ACC112 (cell line): Measurements from ENCODE around the gene KLF5.

Experiments used
- H2AFZ ChIP-seq: fragments of 200-600 bp; sonication (generic); one replicate; pipeline ENCODE4 v1.6.0; 2017; ENCODE audit warnings: antibody characterized with exemption, low read length; ENCODE audit not compliant: unreplicated experiment
- H3K27ac ChIP-seq: fragments of 200-600 bp; sonication (generic); 2 replicates; pipeline ENCODE4 v1.5.1; 2014; ENCODE audit warnings: low read depth, mild to moderate bottlenecking, antibody characterized with exemption, low read length, moderate library complexity
- H3K27me3 ChIP-seq: fragments of 200-600 bp; sonication (generic); 2 replicates; pipeline ENCODE4 v1.6.1; 2014; ENCODE audit warnings: mild to moderate bottlenecking, antibody characterized with exemption, low read length, moderate library complexity, mixed read lengths; ENCODE audit not compliant: insufficient read depth
- H3K36me3 ChIP-seq: fragments of 200-600 bp; sonication (generic); 2 replicates; pipeline ENCODE4 v1.6.1; 2016; ENCODE audit warnings: mild to moderate bottlenecking, antibody characterized with exemption, low read length, moderate library complexity, mixed read lengths; ENCODE audit not compliant: insufficient read depth
- H3K4me1 ChIP-seq: fragments of 200-600 bp; sonication (generic); one replicate; pipeline ENCODE4 v1.6.1; 2016; ENCODE audit warnings: low read length, mixed read lengths; ENCODE audit not compliant: insufficient read depth, unreplicated experiment, control insufficient read depth
- H3K4me3 ChIP-seq: fragments of 200-600 bp; sonication (generic); 2 replicates; pipeline ENCODE4 v1.5.1; 2014; ENCODE audit warnings: mild to moderate bottlenecking, low read depth, low read length
- H3K79me2 ChIP-seq: fragments of 200-600 bp; sonication (generic); one replicate; pipeline ENCODE4 v1.6.0; 2016; ENCODE audit warnings: low read length; ENCODE audit not compliant: control insufficient read depth, unreplicated experiment, insufficient read depth

KLF5 gene

GRCh38 chr13:73070451-73071098, 11.8 kb downstream of the KLF5 start:
- Histone ChIP-seq H3K27ac (no peak overlapping the region), H3K27me3 (no peaks in the 10 kb centered on the region), H3K79me2 (no peaks in the 10 kb centered on the region), H2AFZ (no peak overlapping the region), H3K36me3 (no peaks in the 10 kb centered on the region), H3K4me1 (peaks cover 6% of the 10 kb centered on the region), H3K4me3 (no peak overlapping the region)

GRCh38 chr13:73072239-73072900, 13.6 kb downstream of the KLF5 start:
- no peak overlapping the region for H3K27ac ChIP-seq

GRCh38 chr13:73073050-73073449, 14.2 kb downstream of the KLF5 start:
- Histone ChIP-seq H3K27ac (no peak overlapping the region), H3K79me2 (no peaks in the 10 kb centered on the region)

More at GRCh38 chr13:73072239-73072900, 13.6 kb downstream of the KLF5 start:
- peaks cover 6% of the 10 kb centered on the region for H3K4me1 ChIP-seq
- H3K4me3 ChIP-seq: no peak overlapping the region
- H2AFZ ChIP-seq: no peak overlapping the region
- no peaks in the 10 kb centered on the region for H3K79me2 ChIP-seq
- H3K27me3 ChIP-seq: no peaks in the 10 kb centered on the region
- peaks cover 10% of the 10 kb centered on the region for H3K36me3 ChIP-seq

GRCh38 chr13:73074014-73074413, 15.2 kb downstream of the KLF5 start:
- Histone ChIP-seq H3K27ac (no peak overlapping the region), H3K79me2 (no peaks in the 10 kb centered on the region)

More at GRCh38 chr13:73073050-73073449, 14.2 kb downstream of the KLF5 start:
- H3K4me1 ChIP-seq: peaks cover 6% of the 10 kb centered on the region
- H3K36me3 ChIP-seq: peaks cover 10% of the 10 kb centered on the region
- no peaks in the 10 kb centered on the region for H3K27me3 ChIP-seq
- no peak overlapping the region for H3K4me3 ChIP-seq
- no peak overlapping the region for H2AFZ ChIP-seq

GRCh38 chr13:73074926-73075325, 16.1 kb downstream of the KLF5 start:
- H3K27ac ChIP-seq: no peak overlapping the region
- H3K4me3 ChIP-seq: no peak overlapping the region
- H3K79me2 ChIP-seq: no peaks in the 10 kb centered on the region
- H3K36me3 ChIP-seq: peaks cover 10% of the 10 kb centered on the region
- no peaks in the 10 kb centered on the region for H3K4me1 ChIP-seq
- H2AFZ ChIP-seq: no peak overlapping the region
- H3K27me3 ChIP-seq: no peaks in the 10 kb centered on the region

More at GRCh38 chr13:73074014-73074413, 15.2 kb downstream of the KLF5 start:
- no peaks in the 10 kb centered on the region for H3K27me3 ChIP-seq
- peaks cover 10% of the 10 kb centered on the region for H3K36me3 ChIP-seq
- peaks cover 6% of the 10 kb centered on the region for H3K4me1 ChIP-seq
- H2AFZ ChIP-seq: no peak overlapping the region
- H3K4me3 ChIP-seq: no peak overlapping the region

- H3K79me2 ChIP-seq: no peaks in the 10 kb centered on the region
- no peaks in the 10 kb centered on the region for H3K4me1 ChIP-seq
- no peak overlapping the region for H2AFZ ChIP-seq
- peaks cover 10% of the 10 kb centered on the region for H3K36me3 ChIP-seq
- no peak overlapping the region for H3K27ac ChIP-seq
- H3K4me3 ChIP-seq: no peak overlapping the region
- H3K27me3 ChIP-seq: no peaks in the 10 kb centered on the region
Measured at GRCh38 chr13:73075546-73075945, 16.7 kb downstream of the KLF5 start.

- Histone ChIP-seq H3K79me2 (no peaks in the 10 kb centered on the region), H2AFZ (no peak overlapping the region), H3K27ac (no peak overlapping the region), H3K4me3 (no peak overlapping the region), H3K4me1 (no peaks in the 10 kb centered on the region), H3K36me3 (peaks cover 10% of the 10 kb centered on the region), H3K27me3 (no peaks in the 10 kb centered on the region)
Measured at GRCh38 chr13:73075954-73076353, 17.1 kb downstream of the KLF5 start.

GRCh38 chr13:73077865-73078264, 19.1 kb downstream of the KLF5 start:
- Histone ChIP-seq H3K4me3 (no peak overlapping the region), H3K27ac (no peak overlapping the region), H3K79me2 (no peaks in the 10 kb centered on the region), H2AFZ (no peak overlapping the region), H3K27me3 (no peaks in the 10 kb centered on the region), H3K36me3 (peaks cover 10% of the 10 kb centered on the region), H3K4me1 (no peaks in the 10 kb centered on the region)

GRCh38 chr13:73079359-73079758, 20.6 kb downstream of the KLF5 start:
- Histone ChIP-seq H3K36me3 (peaks cover 10% of the 10 kb centered on the region), H3K4me1 (no peaks in the 10 kb centered on the region), H2AFZ (no peak overlapping the region), H3K27me3 (no peaks in the 10 kb centered on the region), H3K79me2 (no peaks in the 10 kb centered on the region), H3K27ac (no peak overlapping the region), H3K4me3 (no peak overlapping the region)

- Histone ChIP-seq H2AFZ (no peak overlapping the region), H3K4me3 (no peak overlapping the region), H3K79me2 (no peaks in the 10 kb centered on the region), H3K27ac (no peak overlapping the region), H3K27me3 (no peaks in the 10 kb centered on the region), H3K4me1 (no peaks in the 10 kb centered on the region), H3K36me3 (peaks cover 5% of the 10 kb centered on the region; the same call in 1 of the 2 replicates)
Measured at GRCh38 chr13:73081256-73081915, 22.6 kb downstream of the KLF5 start.
